ENCODE data around the gene SIPA1L3.

GRCh38 chr19:38227287-38228004 lies 320.4 kb downstream of the SIPA1L3 start:
- TF ChIP-seq CTCF (conservative IDR thresholded peaks at IDR 0.05 in 1 of 2, IDR thresholded peaks at IDR 0.05 in 1 of 2; ENCODE audit: extremely low read depth in 1 of 2, insufficient read depth in 1 of 2, low read depth in 1 of 2, low read length in 2 of 2) (no peak), EZH2 (IDR thresholded peaks at IDR 0.05; ENCODE audit: borderline replicate concordance, low read length) (no peak)

Data from mammary epithelial cell (primary cell).